Esophagus squamous epithelium (tissue), 4 donors: ENCODE results near the gene AUTS2.

Experiments used
- CTCF ChIP-seq, 6 experiments: fragments of 450-650 bp in 4 of 6; fragments of 200-600 bp in 2 of 6; sonication (generic) in 2 of 6; IDR thresholded peaks; one replicate each; pipeline ENCODE4 v1.5.1; 2016 to 2019; ENCODE audit warnings: antibody characterized with exemption in 6 of 6, mild to moderate bottlenecking in 4 of 6, moderate library complexity in 4 of 6
- POLR2A ChIP-seq, 4 donors: fragments of 450-650 bp; IDR thresholded peaks; one replicate each; pipeline ENCODE4 v1.6.1; 2017; ENCODE audit warnings: antibody characterized with exemption in 4 of 4, mild to moderate bottlenecking in 4 of 4, moderate library complexity in 3 of 4

DNA sequence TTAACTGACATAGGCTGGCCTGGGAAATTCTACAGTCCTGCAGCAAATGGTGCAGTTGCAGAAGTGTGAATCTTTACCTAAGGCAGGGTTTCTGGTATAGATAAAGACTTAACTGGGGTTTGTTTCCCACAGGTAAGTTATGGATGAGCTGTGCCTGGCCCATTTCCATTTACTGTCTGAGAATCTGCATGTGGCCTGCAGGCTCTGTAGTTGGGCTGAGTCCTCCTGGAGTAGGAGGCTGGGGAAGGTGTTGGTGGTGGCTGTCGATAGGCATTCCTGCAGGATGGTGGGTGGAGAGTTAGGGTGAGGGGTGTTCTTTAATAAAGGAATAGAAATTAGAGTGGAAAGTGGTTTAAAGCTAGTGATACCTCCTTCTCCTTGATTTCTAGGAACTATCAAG lies 193.5 kb downstream of the AUTS2 start:
- TF ChIP-seq POLR2A (IDR thresholded peaks at IDR 0.05): no peak
- TF ChIP-seq CTCF (IDR thresholded peaks at IDR 0.05): no peak
